ENCODE data around the gene SYNGR2.

The SYNGR2 gene, protein sequence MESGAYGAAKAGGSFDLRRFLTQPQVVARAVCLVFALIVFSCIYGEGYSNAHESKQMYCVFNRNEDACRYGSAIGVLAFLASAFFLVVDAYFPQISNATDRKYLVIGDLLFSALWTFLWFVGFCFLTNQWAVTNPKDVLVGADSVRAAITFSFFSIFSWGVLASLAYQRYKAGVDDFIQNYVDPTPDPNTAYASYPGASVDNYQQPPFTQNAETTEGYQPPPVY

DNA sequence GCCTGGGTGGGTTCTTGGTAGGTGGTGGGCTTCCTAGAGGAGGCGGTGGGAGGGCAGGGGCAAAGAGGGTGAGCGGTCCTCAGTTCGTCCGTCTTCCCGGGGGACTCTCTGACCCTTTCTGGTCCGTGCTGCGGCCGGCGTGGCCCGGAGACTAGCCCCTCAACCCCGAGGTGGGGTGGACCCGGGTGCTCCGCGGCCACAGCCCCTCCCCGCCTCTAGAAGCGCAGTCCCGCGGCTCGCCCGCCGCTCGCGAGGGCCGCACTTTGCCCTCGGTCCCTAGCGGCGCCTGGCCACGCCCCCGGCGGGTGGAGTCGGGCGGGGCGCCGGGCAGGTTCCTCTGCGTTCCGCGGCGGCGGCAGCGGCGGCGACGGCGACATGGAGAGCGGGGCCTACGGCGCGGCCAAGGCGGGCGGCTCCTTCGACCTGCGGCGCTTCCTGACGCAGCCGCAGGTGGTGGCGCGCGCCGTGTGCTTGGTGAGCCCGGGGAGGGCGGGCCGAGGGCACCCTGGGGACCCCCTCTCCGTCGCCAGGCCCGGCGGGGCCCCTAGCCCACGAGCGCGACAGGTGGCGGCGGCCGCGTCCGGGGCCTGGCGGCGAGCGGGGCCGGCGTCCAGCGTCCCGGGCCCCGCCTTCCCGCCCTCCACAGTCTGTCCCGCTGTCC lies at the start of gene SYNGR2:
SYNGR2 (plus strand) TSS at position 340 of the 661 bp plus-strand sequence; CDS start at position 376, 36 bp downstream.
- DNase-seq = peak; percentile 90 to 98 (median 94)

- DNase-seq = no peak
These were observed 49.6 kb upstream of the SYNGR2 start for GRCh38 chr17:78118801-78119241.

DNA sequence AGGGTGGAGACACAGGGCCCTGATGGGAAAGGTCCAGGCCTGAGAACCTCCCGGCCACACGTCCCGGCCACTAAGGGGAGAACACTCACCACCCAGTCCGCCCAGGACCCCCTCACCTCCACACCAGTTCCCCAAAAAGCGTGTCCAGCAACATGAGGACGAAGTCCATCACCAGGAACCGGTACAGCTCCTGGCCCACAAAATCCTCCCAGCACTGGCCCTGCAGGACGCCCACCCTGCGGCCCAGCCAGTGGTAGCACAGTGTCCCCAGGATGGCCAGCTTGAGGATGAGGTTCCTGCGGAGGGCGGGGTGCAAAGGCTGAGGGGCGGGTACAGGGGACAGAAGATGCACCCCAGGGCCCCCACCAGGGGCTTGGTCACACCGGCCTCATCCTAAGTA lies 47.8 kb upstream of the SYNGR2 start:
- no peak for DNase-seq

DNA sequence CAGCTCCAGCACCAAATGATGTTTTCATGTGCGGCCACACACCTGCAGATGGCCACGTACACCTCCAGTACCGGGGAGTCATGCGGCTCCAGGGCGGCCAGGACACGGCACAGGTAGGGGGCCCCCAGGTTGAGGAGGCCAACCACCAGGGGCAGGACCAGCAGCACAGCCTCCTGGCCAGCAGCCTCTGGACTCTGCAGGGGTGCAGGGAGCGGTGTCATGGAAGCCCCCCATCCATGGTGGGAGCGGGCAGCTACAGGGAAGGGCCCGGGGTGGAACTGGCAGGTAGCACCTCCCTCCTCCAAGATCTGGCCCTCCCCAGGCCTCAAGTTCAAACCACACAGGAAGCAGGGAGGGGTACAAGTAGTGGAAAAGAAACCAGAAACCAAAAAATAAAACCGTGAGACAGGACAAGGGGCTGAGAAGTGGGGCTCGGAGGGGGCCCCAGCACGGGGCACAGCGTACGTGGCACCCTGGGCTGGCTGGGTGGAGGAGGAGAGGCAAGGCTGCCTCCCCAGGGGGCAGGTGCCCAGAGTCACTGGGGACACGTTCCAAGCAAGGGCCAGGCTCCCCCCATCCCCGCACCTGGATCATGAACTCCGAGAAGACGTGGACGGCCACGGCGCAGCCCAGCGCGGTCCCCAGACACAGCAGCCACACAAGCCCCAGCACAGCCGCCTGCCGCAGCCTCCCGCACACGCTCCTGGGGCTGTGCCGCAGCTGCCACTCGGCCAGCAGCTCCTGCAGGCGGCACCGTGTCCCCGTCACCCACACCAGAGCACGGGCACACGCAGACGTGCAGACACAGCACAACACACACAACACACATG lies 47.2 kb upstream of the SYNGR2 start:
- no peak for DNase-seq

DNA sequence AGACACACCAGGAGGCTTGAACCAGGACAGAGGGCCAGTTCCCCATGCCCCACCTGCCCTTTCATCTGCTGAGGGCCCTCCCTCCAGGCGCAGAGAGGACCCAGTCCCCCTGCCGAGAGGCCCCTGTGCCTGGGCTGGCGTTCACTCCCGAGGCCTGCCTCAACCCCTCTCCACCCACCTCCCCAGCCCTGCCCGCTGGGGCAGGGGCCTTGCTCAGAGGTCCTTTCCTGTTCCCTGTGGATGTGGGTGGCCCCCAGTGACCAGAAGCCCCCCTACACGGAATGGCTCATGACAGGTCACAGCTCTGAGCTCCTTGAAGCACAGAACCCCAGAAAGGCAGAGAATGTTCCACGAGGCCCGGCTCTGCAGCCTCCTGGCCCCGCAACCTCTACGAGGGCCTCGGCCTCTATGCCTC lies 46.6 kb upstream of the SYNGR2 start:
- DNase-seq = no peak

GRCh38 chr17:78122216-78122930 lies 46.0 kb upstream of the SYNGR2 start:
- DNase-seq = no peak

- DNase-seq = no peak
These were observed 45.5 kb upstream of the SYNGR2 start for GRCh38 chr17:78122931-78123249.

DNA sequence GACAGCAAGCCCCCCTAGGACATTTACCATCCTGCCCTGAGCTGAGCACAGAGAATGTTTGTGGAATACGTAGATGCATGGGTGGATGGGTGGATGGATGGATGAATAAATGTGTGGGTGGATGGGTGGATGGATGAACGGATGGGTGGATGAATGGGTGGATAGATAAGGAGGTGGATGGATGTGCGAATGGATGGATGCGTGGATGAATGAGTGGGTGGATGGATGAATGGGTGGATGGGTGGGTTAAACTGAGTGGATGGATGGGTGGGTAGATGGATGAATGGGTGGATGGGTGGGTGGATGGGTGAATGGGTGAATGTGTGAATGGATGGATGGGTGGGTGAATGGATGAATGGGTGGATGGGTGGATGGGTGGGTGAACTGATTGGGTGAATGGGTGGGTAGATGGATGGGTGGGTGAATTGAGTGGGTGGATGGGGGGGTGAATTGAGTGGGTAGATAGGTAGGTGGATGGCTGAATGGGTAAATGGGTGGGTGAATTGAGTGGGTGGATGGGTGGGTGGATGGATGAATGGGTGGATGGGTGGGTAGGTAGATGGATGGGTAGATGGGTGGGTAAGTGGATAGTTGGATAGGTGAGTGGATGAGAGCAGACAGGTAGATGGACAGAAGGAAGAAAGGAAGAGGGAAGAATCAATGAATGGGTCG lies 45.0 kb upstream of the SYNGR2 start:
- DNase-seq = no peak

GRCh38 chr17:78124081-78124835 lies 44.1 kb upstream of the SYNGR2 start:
- DNase-seq = peak; percentile 55 to 68 (median 59)

- DNase-seq = no peak
These were observed 43.6 kb upstream of the SYNGR2 start for GRCh38 chr17:78124836-78125137.

- no peak for DNase-seq
These were observed 43.1 kb upstream of the SYNGR2 start for GRCh38 chr17:78125138-78125913.

DNA sequence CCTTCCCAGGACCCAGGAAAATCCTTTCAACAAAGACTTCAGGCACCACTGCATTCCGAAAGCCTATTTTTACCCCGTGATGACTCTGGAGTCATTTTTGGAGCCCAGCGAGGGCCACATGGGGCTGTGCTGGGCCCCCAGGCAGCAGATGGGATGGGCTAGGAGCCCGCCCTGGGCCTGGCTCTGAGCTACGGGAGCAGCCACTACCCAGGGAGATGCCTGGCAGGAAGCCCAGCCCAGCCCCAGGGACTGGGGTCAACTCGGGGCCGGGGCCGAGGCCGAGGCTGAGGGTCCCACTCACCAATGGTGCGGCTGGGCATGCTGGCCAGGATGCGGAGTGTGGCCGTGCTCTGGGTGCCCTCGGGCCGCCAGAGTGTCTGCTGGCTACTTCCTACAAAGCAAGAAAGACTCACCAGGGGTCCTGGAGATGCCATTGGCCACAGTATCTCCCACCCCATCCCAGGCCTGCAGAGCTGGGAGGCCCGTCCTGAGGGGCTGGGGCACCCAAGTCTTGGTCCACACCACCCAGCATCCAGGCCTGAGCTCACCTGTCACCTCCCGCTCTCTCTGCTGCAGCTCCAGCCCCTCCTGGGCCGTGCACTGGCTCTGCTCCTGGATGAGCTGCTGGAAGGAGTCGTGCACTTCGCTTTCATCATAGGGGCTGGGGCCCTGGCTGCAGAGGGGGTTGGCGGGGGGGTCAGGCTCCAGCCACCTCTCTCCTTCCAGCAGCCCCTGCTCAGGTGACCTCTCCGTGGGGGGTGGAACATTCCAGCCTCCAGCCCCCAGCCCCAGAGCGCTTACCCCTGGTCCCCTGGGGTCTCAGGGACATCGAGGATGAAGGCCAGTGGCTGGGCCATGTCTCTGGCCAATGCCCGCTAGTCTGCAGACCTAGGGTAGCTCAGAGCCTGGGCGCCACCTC lies 42.1 kb upstream of the SYNGR2 start:
- DNase-seq = no peak

DNA sequence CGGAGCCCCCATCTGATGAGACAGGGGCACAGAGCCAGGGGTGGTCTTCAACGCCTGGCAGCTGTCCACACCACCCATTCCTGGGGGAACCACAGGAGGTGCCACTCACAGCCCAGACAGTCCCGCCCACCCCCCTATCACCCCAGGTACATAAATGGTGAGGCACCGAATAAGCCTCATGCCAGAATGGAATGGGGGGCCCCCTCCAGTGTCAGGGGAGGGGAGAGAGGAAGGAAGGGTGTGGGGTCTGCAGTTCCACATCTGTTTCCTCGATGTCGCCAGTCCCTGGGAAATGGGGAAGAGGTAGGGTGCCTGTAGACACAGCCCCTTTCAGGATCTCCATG lies 41.5 kb upstream of the SYNGR2 start:
- no peak for DNase-seq

DNA sequence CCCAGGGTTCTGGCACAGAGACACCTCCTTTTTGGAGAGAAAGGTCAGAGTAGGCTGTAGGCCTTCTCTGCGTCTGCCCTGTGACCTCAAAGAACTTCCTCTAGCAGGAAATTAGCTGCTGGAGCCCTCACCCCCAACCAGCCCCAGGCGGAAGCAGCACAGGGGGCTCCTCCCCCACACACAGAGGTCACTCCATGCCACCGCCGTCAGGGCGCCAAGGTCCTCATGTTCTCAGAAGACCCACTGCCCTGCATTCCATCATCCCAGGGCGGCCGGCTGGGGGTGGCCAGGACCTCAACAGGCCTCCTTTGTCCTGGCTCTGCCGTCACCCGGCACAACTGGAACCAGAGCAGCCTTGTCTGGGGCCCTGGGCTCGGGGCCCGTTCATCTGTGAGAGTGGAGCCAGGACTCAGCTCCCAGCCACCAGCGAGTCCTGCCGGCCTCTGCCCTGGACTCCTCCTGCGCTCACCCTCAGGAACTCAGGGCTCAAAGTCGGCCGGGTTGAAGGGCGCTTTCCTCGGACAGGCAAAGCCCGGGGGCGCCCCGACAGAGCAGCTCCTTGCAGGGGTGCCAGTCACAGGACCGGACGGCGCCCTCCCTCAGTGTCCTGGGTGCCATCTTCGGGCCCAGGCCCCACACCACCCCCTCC lies 41.0 kb upstream of the SYNGR2 start:
- peak; percentile 80 to 89 (median 84) for DNase-seq

GRCh38 chr17:78127888-78128550 lies 40.4 kb upstream of the SYNGR2 start:
- DNase-seq = peak in 1 of 3 donors; percentile 55

- DNase-seq = peak in 2 of 3 donors; percentile 66 to 83
These were observed 39.6 kb upstream of the SYNGR2 start, which contains the start of gene TMC6 for GRCh38 chr17:78128551-78129350. Gene TMC6 (minus strand): TSS chr17:78128755. CDS start chr17:78126832, 1,923 bp downstream.

- DNase-seq = no peak
These were observed 38.9 kb upstream of the SYNGR2 start for GRCh38 chr17:78129351-78130089.
